EL (cell line): Measurements from ENCODE around the gene LPP.

ENCODE experiments used
- DNase-seq: peaks from one replicate; pipeline ENCODE4 v3.0.0-alpha.2; 2016

LPP gene

GRCh38 chr3:188729422-188729821 is 575.5 kb downstream of the LPP start:
- no peak for DNase-seq

- peak; percentile 30 for DNase-seq
These were observed 580.4 kb downstream of the LPP start for GRCh38 chr3:188734395-188734794.

GRCh38 chr3:188739511-188739910 is 585.6 kb downstream of the LPP start:
- no peak for DNase-seq

GRCh38 chr3:188740010-188740409 is 586.1 kb downstream of the LPP start:
- DNase-seq, result no peak

- no peak for DNase-seq
These were observed 589.0 kb downstream of the LPP start for GRCh38 chr3:188742755-188743550.

- no peak for DNase-seq
These were observed 590.2 kb downstream of the LPP start for GRCh38 chr3:188744166-188744565.

GRCh38 chr3:188745031-188745430 is 591.1 kb downstream of the LPP start:
- no peak for DNase-seq

- DNase-seq, result no peak
These were observed 592.4 kb downstream of the LPP start for GRCh38 chr3:188746291-188746783.

GRCh38 chr3:188747489-188747888 is 593.5 kb downstream of the LPP start:
- no peak for DNase-seq

- DNase-seq, result peak; percentile 15
These were observed 595.2 kb downstream of the LPP start for GRCh38 chr3:188749010-188749617.

GRCh38 chr3:188749830-188750229 is 595.9 kb downstream of the LPP start:
- DNase-seq, result no peak

GRCh38 chr3:188750617-188751016 is 596.7 kb downstream of the LPP start:
- no peak for DNase-seq

GRCh38 chr3:188752850-188753249 is 598.9 kb downstream of the LPP start:
- DNase-seq, result no peak

- DNase-seq, result no peak
These were observed 600.3 kb downstream of the LPP start for GRCh38 chr3:188754267-188754666.

GRCh38 chr3:188756241-188756640 is 602.3 kb downstream of the LPP start:
- no peak for DNase-seq

- DNase-seq, result no peak
These were observed 605.5 kb downstream of the LPP start for GRCh38 chr3:188759336-188760005.

- DNase-seq, result peak; percentile 7
These were observed 606.5 kb downstream of the LPP start for GRCh38 chr3:188760408-188760807.

- DNase-seq, result no peak
These were observed 607.5 kb downstream of the LPP start for GRCh38 chr3:188761439-188761838.

GRCh38 chr3:188761964-188762363 is 608.0 kb downstream of the LPP start:
- no peak for DNase-seq

GRCh38 chr3:188764609-188765008 is 610.7 kb downstream of the LPP start:
- DNase-seq, result no peak

GRCh38 chr3:188769831-188770230 is 615.9 kb downstream of the LPP start:
- no peak for DNase-seq

GRCh38 chr3:188772886-188773285 is 618.9 kb downstream of the LPP start:
- DNase-seq, result peak; percentile 76

- no peak for DNase-seq
These were observed 621.5 kb downstream of the LPP start for GRCh38 chr3:188775412-188775811.

- DNase-seq, result peak; percentile 51
These were observed 622.5 kb downstream of the LPP start for GRCh38 chr3:188776447-188776846.
